Measurements from ENCODE around the gene TRIM15. TPM values are rescaled to one million over a fixed set of nuclear protein-coding genes. Genes with fewer than 3 reads are reported as not detected.

The TRIM15 gene
- not detected in 2 replicates for total RNA-seq

DNA sequence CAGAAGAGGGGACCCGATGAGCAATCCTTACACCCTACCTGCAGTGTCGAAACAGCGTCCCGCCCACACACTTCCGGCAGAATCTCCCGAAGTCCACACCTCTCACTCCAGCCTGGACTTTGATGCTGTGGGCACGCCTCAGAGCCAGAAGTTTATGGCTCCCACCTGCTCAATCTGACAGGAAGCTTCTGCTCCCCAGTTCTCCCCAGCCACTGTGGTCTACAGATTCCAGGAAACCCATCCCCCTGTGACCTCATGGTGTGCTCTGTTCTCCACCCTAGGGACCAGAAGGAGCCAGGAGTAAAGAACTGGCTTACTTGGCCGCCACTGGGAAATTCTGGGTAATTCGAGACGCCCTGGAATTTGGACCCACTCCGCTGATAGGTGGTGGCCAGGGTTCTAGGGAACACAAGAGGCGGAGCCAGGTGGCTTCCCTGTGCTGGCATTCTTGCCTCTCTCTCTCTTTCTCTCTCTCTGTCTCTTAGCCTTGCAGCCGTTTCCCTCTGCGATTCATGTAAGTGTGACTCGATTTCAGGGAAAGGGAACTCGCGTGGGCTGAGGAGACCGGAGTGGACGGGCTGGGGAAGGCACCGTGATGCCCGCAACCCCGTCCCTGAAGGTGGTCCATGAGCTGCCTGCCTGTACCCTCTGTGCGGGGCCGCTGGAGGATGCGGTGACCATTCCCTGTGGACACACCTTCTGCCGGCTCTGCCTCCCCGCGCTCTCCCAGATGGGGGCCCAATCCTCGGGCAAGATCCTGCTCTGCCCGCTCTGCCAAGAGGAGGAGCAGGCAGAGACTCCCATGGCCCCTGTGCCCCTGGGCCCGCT is at the start of gene TRIM15:
Gene TRIM15, plus strand, starts transcription at position 457 of the 828 bp plus-strand sequence. Its CDS starts 139 bp downstream, at position 596.

DNA sequence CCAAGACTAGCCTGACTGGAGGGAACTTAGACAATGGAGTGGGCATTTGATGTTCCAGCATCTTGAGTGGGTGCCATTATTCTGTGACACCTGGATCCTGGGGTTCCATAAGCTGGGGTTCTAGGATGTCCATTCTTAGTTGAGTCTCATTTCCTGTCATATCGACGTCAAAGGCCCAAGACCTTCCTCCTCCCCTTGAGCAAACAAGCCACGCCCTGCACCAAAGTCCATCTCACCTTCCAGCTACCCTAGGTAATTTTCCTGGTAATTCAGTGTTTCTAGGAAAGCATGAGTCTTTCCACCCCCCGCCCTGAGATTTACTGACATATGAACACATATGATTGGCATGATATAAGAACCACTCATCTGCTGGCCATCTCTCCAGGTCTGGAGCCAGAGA is 27.6 kb upstream of the TRIM15 start, which contains the start of gene TRIM40:
Gene TRIM40, plus strand, starts transcription at position 384 of the 400 bp plus-strand sequence. CDS start 897 bp downstream, outside the sequence.

DNA sequence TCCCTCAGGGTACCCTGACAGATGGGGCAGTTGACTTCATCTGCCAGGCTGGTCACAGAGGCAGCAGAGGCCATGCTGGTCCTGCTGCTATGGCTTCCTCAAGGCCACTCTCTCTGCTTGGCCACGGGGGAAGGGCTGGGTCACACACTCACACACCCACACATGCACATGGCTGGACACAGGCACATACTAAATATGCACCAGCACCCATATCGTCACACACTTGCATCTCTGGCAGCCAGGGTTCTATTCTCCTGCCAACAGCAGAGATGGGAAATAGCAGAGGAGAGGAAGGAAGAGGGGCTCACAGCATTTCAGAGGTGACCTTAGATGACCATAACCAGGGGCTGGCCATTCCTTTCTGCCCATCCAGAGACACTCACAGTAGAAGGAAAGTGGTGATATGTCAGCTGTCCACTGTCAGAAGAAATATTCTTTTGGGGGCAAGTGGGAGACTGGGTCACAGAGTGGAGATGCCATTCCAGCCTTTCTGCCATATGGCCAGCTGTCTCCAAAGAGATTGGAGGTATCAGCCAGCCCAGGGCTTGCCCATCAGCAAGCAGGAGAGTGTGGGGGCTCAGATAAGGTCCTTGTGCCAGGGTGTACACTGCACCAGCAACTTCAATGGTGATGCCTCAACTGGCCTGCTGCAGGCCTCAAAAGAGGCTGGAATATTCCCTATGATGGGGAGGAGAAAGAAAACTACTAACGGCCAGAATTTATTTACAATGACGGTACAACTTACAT is 2.4 kb upstream of the TRIM15 start, which contains the start of gene TRIM10:
Gene TRIM10, minus strand, starts transcription at position 427 of the 747 bp plus-strand sequence. Its CDS starts 353 bp downstream, at position 74.

DNA sequence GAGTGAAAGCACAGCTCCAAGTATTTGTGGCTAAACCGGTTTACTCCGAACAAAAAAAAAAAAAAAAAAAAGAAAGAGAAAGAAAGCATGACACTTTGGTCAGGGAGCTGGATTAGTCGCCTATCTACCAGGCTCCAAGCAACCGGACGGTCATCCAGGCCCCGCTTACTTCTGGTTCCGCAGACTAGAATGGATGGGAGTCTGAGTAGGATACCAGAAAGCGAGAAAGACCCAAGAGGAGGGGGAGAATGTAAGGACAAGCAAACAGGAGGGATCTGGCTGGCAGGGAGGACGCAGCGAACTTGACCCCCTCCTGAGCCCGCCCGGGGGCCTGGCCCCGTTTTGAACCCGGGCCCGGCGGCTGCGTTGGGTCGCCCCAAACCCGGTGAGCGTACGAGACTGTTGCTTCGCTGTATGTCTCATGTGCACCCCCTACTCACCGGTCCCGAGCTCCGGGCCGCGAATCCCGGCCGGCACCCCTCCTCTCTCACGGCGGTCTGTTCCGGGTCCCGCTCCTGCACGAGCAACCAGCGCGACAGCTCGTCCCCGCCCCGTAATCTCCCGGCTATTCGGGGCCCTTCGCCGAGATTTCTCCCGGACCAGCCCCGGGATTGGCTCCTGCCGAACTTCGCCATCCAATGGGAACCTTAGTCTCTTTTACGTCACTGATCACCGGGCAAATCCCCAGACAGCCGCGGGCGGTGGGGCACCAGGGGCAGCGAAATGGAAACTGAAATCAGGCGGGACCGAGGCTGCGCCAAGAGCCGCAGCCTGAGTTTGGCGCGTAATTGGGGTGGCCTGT is 49.7 kb downstream of the TRIM15 start, which contains the start of gene TRIM26:
Gene TRIM26, minus strand, starts transcription at position 542 of the 802 bp plus-strand sequence. CDS start 14,303 bp downstream, outside the sequence.

Other genes starting within 250 kb of the TRIM15 start
- gene HLA-A, start 221.0 kb upstream of the TRIM15 start, total RNA-seq = 592 and 1,002 TPM in 2 replicates
- 25.9 and 45.5 TPM in 2 replicates for gene POLR1H, start 102.3 kb upstream of the TRIM15 start, total RNA-seq
- gene PPP1R11, start 96.3 kb upstream of the TRIM15 start, total RNA-seq = 11.1 and 12.6 TPM in 2 replicates
- under 0.01 TPM in 1 of 2 replicates, not detected in the other for gene RNF39, start 87.8 kb upstream of the TRIM15 start, total RNA-seq
- gene TRIM31, start 50.5 kb upstream of the TRIM15 start, total RNA-seq = not detected in 2 replicates
- not detected in 2 replicates for gene TRIM40, start 27.4 kb upstream of the TRIM15 start, total RNA-seq
- gene TRIM10, start 2.3 kb upstream of the TRIM15 start, total RNA-seq = not detected in 2 replicates
- 24.2 and 26.7 TPM in 2 replicates for gene TRIM26, start 49.9 kb downstream of the TRIM15 start, total RNA-seq
- 9.6 and 10.0 TPM in 2 replicates for gene TRIM39, start 163.4 kb downstream of the TRIM15 start, total RNA-seq
- 16.1 and 19.7 TPM in 2 replicates for gene RPP21, start 181.6 kb downstream of the TRIM15 start, total RNA-seq

Measured in dermis lymphatic vessel endothelial cell (primary cell).